ENCODE measurements around the gene CDK19.

CDK19 gene

DNA sequence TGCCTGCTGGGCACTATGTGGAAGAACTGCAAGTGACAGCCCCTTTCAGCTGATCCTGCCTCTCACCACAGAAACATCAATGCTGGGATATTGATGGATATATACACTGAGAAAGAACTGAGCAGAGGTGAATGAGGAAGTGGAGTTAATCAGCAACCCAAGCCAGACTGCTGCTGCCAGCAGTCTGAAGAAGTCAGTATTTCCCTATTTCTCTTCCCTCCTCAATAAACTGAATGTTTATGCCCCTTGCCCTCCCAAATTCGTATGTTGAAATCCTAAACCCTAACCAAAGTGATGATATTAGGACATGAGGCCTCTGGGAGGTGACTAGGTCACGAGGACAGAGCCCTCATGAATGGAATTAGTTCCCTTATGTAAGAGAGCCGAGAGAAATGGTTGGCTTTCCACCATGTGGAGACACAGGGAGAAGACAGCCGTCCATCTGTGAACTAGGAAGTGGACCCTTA, 76.3 kb downstream of the CDK19 start:
- no peaks in the 10 kb centered on the region for H3K27me3 ChIP-seq (replicated peaks; ENCODE audit: control insufficient read depth, insufficient read depth, low read length)
- no peaks in the 10 kb centered on the region; the same call in 1 of the 2 replicates for H3K36me3 ChIP-seq (ENCODE audit: control insufficient read depth, insufficient read depth, low read length)
- no peak for DNase-seq (ENCODE audit: extremely low read depth, insufficient read length)
- no peak overlapping the region for H3K4me3 ChIP-seq (replicated peaks; ENCODE audit: low read depth, low read length)
- TF ChIP-seq CTCF (IDR thresholded peaks at IDR 0.05; ENCODE audit: insufficient read depth, low read length, poor library complexity, severe bottlenecking), result no peak

- no peaks in the 10 kb centered on the region for H3K36me3 ChIP-seq (ENCODE audit: control insufficient read depth, insufficient read depth, low read length)
- no peak for DNase-seq (ENCODE audit: extremely low read depth, insufficient read length)
- H3K27me3 ChIP-seq (replicated peaks; ENCODE audit: control insufficient read depth, insufficient read depth, low read length), result no peaks in the 10 kb centered on the region
- no peak for TF ChIP-seq CTCF (IDR thresholded peaks at IDR 0.05; ENCODE audit: insufficient read depth, low read length, poor library complexity, severe bottlenecking)
- no peak overlapping the region for H3K4me3 ChIP-seq (replicated peaks; ENCODE audit: low read depth, low read length)
Measured at GRCh38 chr6:110735666-110736065, 79.6 kb downstream of the CDK19 start.

DNA sequence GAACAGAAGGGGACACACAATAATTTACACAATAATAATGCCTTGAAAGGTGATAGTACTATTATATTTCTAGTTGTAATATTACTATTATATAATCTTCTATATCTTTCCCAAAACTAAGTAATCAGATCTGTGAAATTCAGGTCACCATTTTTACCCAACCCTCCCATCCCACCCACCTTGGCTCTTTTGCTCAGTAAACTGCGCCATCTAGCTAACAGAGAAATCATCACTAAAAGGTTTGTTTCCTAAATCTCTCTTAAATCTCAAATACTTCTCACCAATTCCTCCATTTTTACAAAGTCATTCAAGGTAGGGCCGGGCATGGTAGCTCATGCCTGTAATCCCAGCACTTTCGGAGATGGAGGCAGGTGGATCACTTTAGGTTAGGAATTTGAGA, 83.4 kb downstream of the CDK19 start:
- no peak for TF ChIP-seq CTCF (IDR thresholded peaks at IDR 0.05; ENCODE audit: insufficient read depth, low read length, poor library complexity, severe bottlenecking)
- Histone ChIP-seq H3K36me3 (ENCODE audit: control insufficient read depth, insufficient read depth, low read length) (no peaks in the 10 kb centered on the region), H3K27me3 (replicated peaks; ENCODE audit: control insufficient read depth, insufficient read depth, low read length) (no peaks in the 10 kb centered on the region), H3K4me3 (replicated peaks; ENCODE audit: low read depth, low read length) (no peak overlapping the region)
- DNase-seq (ENCODE audit: extremely low read depth, insufficient read length), result no peak

DNA sequence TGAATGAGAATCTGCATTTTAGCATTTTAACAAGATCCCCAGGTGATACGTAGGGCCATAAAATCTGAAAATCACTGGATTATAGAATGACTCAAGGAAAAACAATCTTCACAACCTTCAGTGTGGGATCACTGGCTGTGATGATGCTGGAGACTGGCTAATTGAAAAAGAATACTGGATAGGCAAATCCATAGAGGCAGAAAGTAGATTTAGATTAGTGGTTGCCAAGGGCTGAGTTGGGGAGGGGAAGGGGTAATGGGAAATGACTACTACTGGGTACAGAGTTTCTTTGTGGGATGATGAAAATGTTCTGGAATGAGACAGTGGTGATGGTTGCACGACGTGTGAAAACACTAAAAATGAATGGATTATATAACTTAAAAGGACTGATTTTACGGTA, 84.1 kb downstream of the CDK19 start:
- H3K4me3 ChIP-seq (replicated peaks; ENCODE audit: low read depth, low read length), result no peak overlapping the region
- TF ChIP-seq CTCF (IDR thresholded peaks at IDR 0.05; ENCODE audit: insufficient read depth, low read length, poor library complexity, severe bottlenecking), result no peak
- H3K27me3 ChIP-seq (replicated peaks; ENCODE audit: control insufficient read depth, insufficient read depth, low read length), result no peaks in the 10 kb centered on the region
- DNase-seq (ENCODE audit: extremely low read depth, insufficient read length), result no peak
- H3K36me3 ChIP-seq (ENCODE audit: control insufficient read depth, insufficient read depth, low read length), result no peaks in the 10 kb centered on the region

GRCh38 chr6:110728501-110728900, 86.8 kb downstream of the CDK19 start:
- H3K27me3 ChIP-seq (replicated peaks; ENCODE audit: control insufficient read depth, insufficient read depth, low read length), result no peaks in the 10 kb centered on the region
- no peak for DNase-seq (ENCODE audit: extremely low read depth, insufficient read length)
- H3K36me3 ChIP-seq (ENCODE audit: control insufficient read depth, insufficient read depth, low read length), result no peaks in the 10 kb centered on the region
- H3K4me3 ChIP-seq (replicated peaks; ENCODE audit: low read depth, low read length), result no peak overlapping the region
- TF ChIP-seq CTCF (IDR thresholded peaks at IDR 0.05; ENCODE audit: insufficient read depth, low read length, poor library complexity, severe bottlenecking), result no peak

- DNase-seq (ENCODE audit: extremely low read depth, insufficient read length), result no peak
- H3K36me3 ChIP-seq (ENCODE audit: control insufficient read depth, insufficient read depth, low read length), result no peaks in the 10 kb centered on the region
- H3K4me3 ChIP-seq (replicated peaks; ENCODE audit: low read depth, low read length), result no peak overlapping the region
- no peak for TF ChIP-seq CTCF (IDR thresholded peaks at IDR 0.05; ENCODE audit: insufficient read depth, low read length, poor library complexity, severe bottlenecking)
- H3K27me3 ChIP-seq (replicated peaks; ENCODE audit: control insufficient read depth, insufficient read depth, low read length), result no peaks in the 10 kb centered on the region
Measured at GRCh38 chr6:110723017-110723416, 92.3 kb downstream of the CDK19 start.

Data from GM06990 (cell line).